ENCODE results near the gene TGIF2. TPM values are rescaled to one million over a fixed set of nuclear protein-coding genes. Genes with fewer than 3 reads are reported as not detected.

The TGIF2 gene
- total and polyA plus RNA-seq, 2 of the 4 experiments (the other 2 are of a cell fraction) = 9.7 to 12.7 TPM

DNA sequence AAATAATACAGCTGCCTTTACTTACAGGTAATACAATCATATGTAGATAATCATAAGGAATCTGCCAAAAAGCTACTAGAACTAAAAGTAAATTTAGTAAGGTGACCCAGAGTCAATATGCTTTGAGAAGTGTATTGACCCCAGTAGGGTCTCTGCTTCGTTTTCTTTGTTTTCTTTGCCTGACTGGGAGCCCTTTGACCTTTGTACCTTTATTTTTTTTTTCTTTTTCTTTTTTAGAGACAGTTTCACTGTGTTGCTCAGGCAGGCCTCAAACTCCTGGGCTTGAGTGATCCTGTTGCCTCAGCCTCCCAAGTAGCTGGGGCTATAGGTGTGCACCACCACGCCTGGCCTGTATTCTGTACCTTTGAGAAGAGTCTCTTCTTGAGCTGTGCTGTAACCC is 50.0 kb downstream of the TGIF2 start:
- in situ Hi-C loops (cut with MboI; ENCODE audit: low sequenced_read_pairs) = no loop called here
- Histone ChIP-seq H2BK15ac (ENCODE audit: low read depth, low read length) (no peak overlapping the region), H2BK5ac (ENCODE audit: low read depth, low read length, poor library complexity, severe bottlenecking) (no peak overlapping the region), H4K5ac (ENCODE audit: low read depth, low read length) (no peak overlapping the region), H3K79me1 (ENCODE audit: low read depth in 1 of 2, low read length in 2 of 2) (no peaks in the 10 kb centered on the region), H4K91ac (ENCODE audit: insufficient read depth, low read depth, low read length) (no peak overlapping the region), H3K18ac (ENCODE audit: low read depth, low read length) (no peak overlapping the region), H2BK20ac (ENCODE audit: low read depth, low read length) (no peak overlapping the region), H4K8ac (ENCODE audit: low read depth in 2 of 2, low read length in 2 of 2) (no peak overlapping the region), H3K9me1 (ENCODE audit: insufficient read depth, low read length) (no peaks in the 10 kb centered on the region), H3K27me3 (ENCODE audit: control insufficient read depth, insufficient read depth, low read length) (no peaks in the 10 kb centered on the region), H2BK120ac (ENCODE audit: low read depth, low read length) (no peak overlapping the region), H3K9ac (ENCODE audit: low read depth, low read length) (no peak overlapping the region), H3K23ac (ENCODE audit: low read depth, low read length) (no peak overlapping the region), H3K4me3 (ENCODE audit: insufficient read depth, low read depth, low read length) (no peak overlapping the region), H3K27ac (ENCODE audit: insufficient read depth, low read length) (no peak overlapping the region), H2AK9ac (replicated peaks; ENCODE audit: low read depth, low read length, poor library complexity) (no peak overlapping the region), H3K4me1 (ENCODE audit: control insufficient read depth, insufficient read depth, low read length) (no peaks in the 10 kb centered on the region; the same call in 1 of the 2 replicates), H3K9me3 (ENCODE audit: control insufficient read depth, insufficient read depth, low read length) (no peaks in the 10 kb centered on the region), H2AK5ac (ENCODE audit: low read depth, low read length) (no peak overlapping the region), H3K14ac (replicated peaks; ENCODE audit: low read depth, low read length) (no peak overlapping the region), H3K56ac (ENCODE audit: extremely low read depth, insufficient read depth, low read length) (no peak overlapping the region), H3K4ac (ENCODE audit: low read depth, low read length) (no peak overlapping the region), H2AFZ (replicated peaks; ENCODE audit: low read length, poor library complexity) (no peak overlapping the region), H3K4me2 (ENCODE audit: low read depth, low read length) (no peak overlapping the region), H3K36me3 (ENCODE audit: control insufficient read depth, insufficient read depth, low read length) (no peaks in the 10 kb centered on the region), H4K20me1 (ENCODE audit: insufficient read depth, low read length) (no peaks in the 10 kb centered on the region)
- dilution Hi-C loops (cut with HindIII; ENCODE audit: low sequenced_read_pairs, unreplicated experiment) = no loop called here
- ATAC-seq (ENCODE audit: low read depth) = no peak
- POLR2A ChIA-PET (ENCODE audit: unreplicated experiment) = no interaction called here
- BruUV-seq (replicated peaks) = no TSS peak
- TF ChIP-seq POLR2A (IDR thresholded peaks at IDR 0.05; ENCODE audit: low read depth, low read length) = no peak
- WGBS, 2 experiments (ENCODE audit: extremely low coverage in 2 of 2, insufficient read length in 1 of 2) = 79% methylated on average over 2 of the region's 2 CpGs; no CpG with 5 or more reads in 1 of the 2 experiments
- CTCF ChIA-PET = interaction anchor here (0.5 to 1.4 kb wide), 2 partner anchors 35 to 131 kb away, joined by 3 to 7 read pairs; no protein-coding TSS in a partner anchor
- DNase-seq = no peak
- intact Hi-C loops (cut with micrococcal nuclease) = no loop called here

Measured in IMR-90 (cell line).